AG04449 (cell line): ENCODE measurements around the gene TPST2.

Source experiments
- CTCF ChIA-PET: fragments of 350-600 bp; formaldehyde crosslinking; extraction: SDS; loops from one replicate; lab custom pipeline; 2021; ENCODE audit warnings: antibody characterized with exemption; lab: Yijun Ruan, JAX
- POLR2A ChIA-PET: fragments of 400-600, 350-600 bp; formaldehyde crosslinking; extraction: SDS; loops from one replicate; lab custom pipeline; 2020; ENCODE audit warnings: antibody characterized with exemption, inconsistent platforms; lab: Yijun Ruan, JAX
- DNase-seq: peaks from one replicate; pipeline ENCODE4 v3.0.0-alpha.2; 2010; ENCODE audit warnings: low read depth, low spot score
- H3K4me3 ChIP-seq: 2 replicates; pipeline ENCODE4 v1.5.1; 2011; ENCODE audit warnings: low read depth, mild to moderate bottlenecking, control low read depth, low read length
- CTCF ChIP-seq: IDR thresholded peaks from one replicate; pipeline ENCODE4 v1.5.1; 2011; ENCODE audit warnings: mild to moderate bottlenecking, moderate library complexity, low read length, control low read depth, inconsistent platforms; ENCODE audit not compliant: insufficient read depth; ENCODE audit errors: missing control alignments

Gene TPST2

GRCh38 chr22:26544489-26544888 is 45.4 kb downstream of the TPST2 start:
- no peak for DNase-seq
- H3K4me3 ChIP-seq = no peak overlapping the region
- ChIA-PET POLR2A (no interaction called here), CTCF (interaction anchor here (1.5 kb wide), 1 partner anchor 11 kb away, joined by 3 read pairs; no protein-coding TSS in a partner anchor)
- no peak for TF ChIP-seq CTCF

DNA sequence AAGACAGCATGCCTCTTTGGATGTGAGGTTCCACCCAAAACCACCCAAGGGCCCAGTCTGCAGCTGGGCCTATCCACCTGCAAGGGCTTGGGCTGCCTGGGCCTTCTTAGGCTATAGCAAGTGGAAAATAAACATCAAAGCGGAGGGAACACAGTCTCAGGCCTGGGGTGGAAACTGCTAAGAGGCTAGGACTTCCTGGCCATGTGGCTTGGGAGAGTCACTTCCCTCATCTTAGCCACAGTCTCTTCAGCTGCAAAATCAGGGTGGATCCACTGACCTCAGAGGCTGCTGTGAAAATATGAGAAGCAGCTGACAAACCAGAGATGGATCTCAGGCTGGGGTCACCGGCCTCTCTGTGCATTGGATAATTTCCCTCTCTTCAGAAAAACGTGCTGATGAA is 47.1 kb downstream of the TPST2 start:
- H3K4me3 ChIP-seq = no peak overlapping the region
- CTCF ChIA-PET = no interaction called here
- no peak for TF ChIP-seq CTCF
- no peak for DNase-seq
- POLR2A ChIA-PET = no interaction called here

GRCh38 chr22:26541167-26541819 is 48.6 kb downstream of the TPST2 start:
- no peak overlapping the region for H3K4me3 ChIP-seq
- no peak for TF ChIP-seq CTCF
- ChIA-PET CTCF (no interaction called here), POLR2A (no interaction called here)
- DNase-seq = no peak

DNA sequence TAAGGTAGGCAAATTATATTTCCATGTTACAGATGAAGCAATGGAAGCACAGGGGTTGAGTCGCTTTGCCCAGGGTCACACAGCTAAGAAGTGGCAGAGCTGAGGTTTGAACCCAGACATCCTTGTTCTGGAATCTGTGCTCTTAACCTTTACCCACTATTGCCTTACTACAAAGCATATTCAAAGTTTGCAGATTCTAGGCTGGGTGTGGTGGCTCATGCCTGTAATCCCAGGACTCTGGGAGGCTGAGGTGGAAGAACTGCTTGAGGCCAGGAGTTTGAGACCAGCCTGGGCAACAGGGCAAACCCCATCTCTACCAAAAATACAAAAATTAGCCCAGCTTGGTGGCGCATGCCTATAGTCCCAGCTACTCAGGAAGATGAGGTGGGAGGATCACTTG is 49.8 kb downstream of the TPST2 start:
- DNase-seq = no peak
- TF ChIP-seq CTCF = no peak
- POLR2A ChIA-PET = no interaction called here
- CTCF ChIA-PET = no interaction called here
- H3K4me3 ChIP-seq = no peak overlapping the region

DNA sequence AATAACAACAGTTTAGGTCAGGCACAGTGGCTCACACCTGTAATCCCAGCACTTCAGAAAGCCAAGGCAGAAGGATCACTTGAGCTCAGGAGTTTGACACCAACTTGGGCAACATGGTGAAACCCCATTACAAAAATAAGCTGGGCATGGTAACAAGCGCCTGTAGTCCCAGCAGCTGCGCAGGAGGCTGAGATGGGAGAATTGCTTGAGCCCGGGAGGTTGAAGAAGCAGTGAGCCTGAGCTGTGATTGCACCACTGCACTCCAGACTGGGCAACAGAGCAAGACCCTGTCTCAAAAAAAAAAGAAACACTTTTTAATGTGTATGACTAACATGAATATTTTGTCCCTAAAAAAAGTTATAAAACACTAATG is 53.2 kb downstream of the TPST2 start:
- ChIA-PET POLR2A (no interaction called here), CTCF (interaction anchor here (1.0 to 1.8 kb wide), 2 partner anchors 13 to 75 kb away, joined by 3 to 4 read pairs; no protein-coding TSS in a partner anchor)
- DNase-seq = no peak
- no peak for TF ChIP-seq CTCF
- H3K4me3 ChIP-seq = no peak overlapping the region

DNA sequence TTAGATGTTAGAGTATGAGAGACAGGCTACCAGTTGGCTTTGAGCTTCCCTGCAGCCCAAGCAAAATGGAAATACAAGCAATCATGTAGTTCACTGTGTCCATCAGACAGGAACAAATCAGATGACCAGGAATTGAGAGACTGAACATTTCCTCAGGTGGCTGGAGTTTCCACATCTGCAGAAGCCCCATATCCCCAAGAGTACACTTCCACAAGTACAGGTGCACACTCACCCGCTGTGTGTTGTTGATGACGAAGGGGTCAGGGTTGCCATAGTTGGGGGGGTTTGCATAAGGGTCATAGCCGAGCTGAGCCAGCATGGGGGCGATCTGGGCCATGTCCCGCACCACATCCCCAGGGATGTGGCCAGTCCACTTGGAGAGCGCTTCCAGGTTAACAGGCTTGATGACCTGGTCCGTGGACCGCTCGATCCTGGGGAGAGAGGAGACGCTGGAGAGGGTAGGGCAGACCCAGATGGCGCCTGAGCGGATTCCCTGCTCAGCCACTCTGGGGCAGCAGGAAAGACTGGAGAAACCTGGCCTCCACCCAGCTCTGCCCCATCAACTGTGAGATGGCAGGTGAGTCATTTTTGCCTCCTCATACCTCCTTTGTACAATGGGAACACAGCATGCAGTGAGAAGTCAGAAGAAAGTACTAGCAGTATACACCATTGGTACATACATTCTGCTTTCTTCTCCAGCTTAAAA is 53.7 kb downstream of the TPST2 start:
- CTCF ChIA-PET = interaction anchor here (1.8 kb wide), 1 partner anchor 13 kb away, joined by 4 read pairs; no protein-coding TSS in a partner anchor
- POLR2A ChIA-PET = no interaction called here
- no peak for DNase-seq
- H3K4me3 ChIP-seq = no peak overlapping the region
- TF ChIP-seq CTCF = no peak
